K562 (cell line): ENCODE measurements around the gene EXOC7. TPM values are rescaled to one million over a fixed set of nuclear protein-coding genes. Genes with fewer than 3 reads are reported as not detected.

Experiments
- ARID4B ChIP-seq: sonication (generic); formaldehyde crosslinking; IDR thresholded peaks from 2 replicates; pipeline ENCODE4 v1.8.0; 2022; ENCODE audit warnings: mild to moderate bottlenecking, missing genetic modification reagents
- BDP1 ChIP-seq: IDR thresholded peaks from 3 replicates; pipeline ENCODE4 v1.6.1; 2011; ENCODE audit not compliant: insufficient read length, insufficient read depth
- C11orf30 ChIP-seq: fragments of 450-650 bp; IDR thresholded peaks from 2 replicates; pipeline ENCODE4 v1.6.1; 2016; ENCODE audit warnings: low read depth, mild to moderate bottlenecking
- CREM ChIP-seq: IDR thresholded peaks from 2 replicates; pipeline ENCODE4 v1.6.1; 2014; ENCODE audit warnings: antibody characterized with exemption, low read depth
- EWSR1 ChIP-seq: fragments of 450-650 bp; IDR thresholded peaks from 2 replicates; pipeline ENCODE4 v1.6.1; 2018; ENCODE audit warnings: borderline replicate concordance, mild to moderate bottlenecking, low read depth, moderate library complexity; ENCODE audit not compliant: partially characterized antibody
- FOSL1 ChIP-seq: fragments of 200-800 bp; sonication (Bioruptor generic); conservative IDR thresholded peaks from 2 replicates; pipeline ENCODE4 v1.6.1; 2016; ENCODE audit warnings: missing genetic modification characterization, missing compliant biosample characterization
- GTF2A2 ChIP-seq: IDR thresholded peaks from 2 replicates; pipeline ENCODE4 v1.6.1; 2016; ENCODE audit warnings: mild to moderate bottlenecking, missing genetic modification characterization, missing compliant biosample characterization
- HMBOX1 ChIP-seq: sonication (generic); IDR thresholded peaks from 2 replicates; pipeline ENCODE4 v1.6.1; 2016
- KLF16 ChIP-seq: IDR thresholded peaks from 2 replicates; pipeline ENCODE4 v1.6.1; 2016; ENCODE audit warnings: antibody characterized with exemption
- PYGO2 ChIP-seq: fragments of 450-650 bp; IDR thresholded peaks from 2 replicates; pipeline ENCODE4 v1.6.1; 2016; ENCODE audit warnings: mild to moderate bottlenecking, missing genetic modification characterization, moderate library complexity, missing compliant biosample characterization
- RUNX1 ChIP-seq: sonication (generic); IDR thresholded peaks from 2 replicates; pipeline ENCODE4 v1.6.1; 2016; ENCODE audit warnings: antibody characterized with exemption, low read depth
- SAFB2 ChIP-seq: fragments of 200-400 bp; formaldehyde crosslinking; IDR thresholded peaks from 2 replicates; pipeline ENCODE4 v1.6.1; 2018; ENCODE audit warnings: borderline replicate concordance, low read length, low read depth, moderate library complexity; ENCODE audit not compliant: severe bottlenecking
- SMARCE1 ChIP-seq: fragments of 450-650 bp; IDR thresholded peaks from 2 replicates; pipeline ENCODE4 v1.7.1; 2016; ENCODE audit warnings: mild to moderate bottlenecking
- SOX6 ChIP-seq: fragments of 450-650 bp; IDR thresholded peaks from 2 replicates; pipeline ENCODE4 v1.6.1; 2014; ENCODE audit warnings: mild to moderate bottlenecking
- ZNF507 ChIP-seq: conservative IDR thresholded peaks from 2 replicates; pipeline ENCODE4 v1.6.1; 2017; ENCODE audit warnings: missing genetic modification characterization, missing compliant biosample characterization
- ZNF717 ChIP-seq: fragments of 250-450 bp; sonication (Bioruptor Pico); IDR thresholded peaks from 2 replicates; pipeline ENCODE4 v1.5.0; 2021
- polyA plus RNA-seq, 8 experiments: library from polyadenylated mRNA; depleted of rRNA in 4 of 8; stranded (reverse) in 5 of 8; unstranded in 3 of 8; fragments of >200 nt; fragmentation: Nextera tagmentation in 2 of 8; fragmentation: Illumina TruSeq in 1 of 8; extraction: Ambion mirVana in 2 of 8; extraction: Trizol in 1 of 8; gene quantifications; 2 replicates each; pipeline versions ENCODE4 v1.2.1 to v1.2.3, GENCODE V29; 2011 to 2014; ENCODE audit warnings: inconsistent platforms in 1 of 8, missing spikeins in 1 of 8
- total RNA-seq, 7 experiments: library from RNA; depleted of rRNA in 6 of 7; stranded (reverse); fragments of >200 nt in 6 of 7; fragmentation: Illumina TruSeq in 2 of 7; extraction: Trizol in 2 of 7; gene quantifications; 2 replicates each; pipeline versions ENCODE4 v1.2.1 to v1.2.3, GENCODE V29; 2011 to 2021; ENCODE audit warnings: low replicate concordance in 1 of 7
- TF ChIP-seq, protein P1 (sequence below): fragments of 250-450 bp; sonication (Bioruptor Pico); IDR thresholded peaks from 2 replicates; pipeline ENCODE4 v1.8.0; 2022; ENCODE audit warnings: moderate library complexity, mild to moderate bottlenecking, inconsistent platforms
- TF ChIP-seq, protein P2 (sequence below): fragments of 250-450 bp; sonication (Bioruptor Pico); IDR thresholded peaks from 2 replicates; pipeline ENCODE4 v1.4.0; 2020; ENCODE audit warnings: mild to moderate bottlenecking, moderate library complexity, borderline replicate concordance

EXOC7 gene
- total and polyA plus RNA-seq, 9 of the 15 experiments (the other 6 are each of a cell fraction or from before 2014, with no cell fraction given): 18.6 to 57.0 (median 35.0) TPM

- TF ChIP-seq, protein P1, sequence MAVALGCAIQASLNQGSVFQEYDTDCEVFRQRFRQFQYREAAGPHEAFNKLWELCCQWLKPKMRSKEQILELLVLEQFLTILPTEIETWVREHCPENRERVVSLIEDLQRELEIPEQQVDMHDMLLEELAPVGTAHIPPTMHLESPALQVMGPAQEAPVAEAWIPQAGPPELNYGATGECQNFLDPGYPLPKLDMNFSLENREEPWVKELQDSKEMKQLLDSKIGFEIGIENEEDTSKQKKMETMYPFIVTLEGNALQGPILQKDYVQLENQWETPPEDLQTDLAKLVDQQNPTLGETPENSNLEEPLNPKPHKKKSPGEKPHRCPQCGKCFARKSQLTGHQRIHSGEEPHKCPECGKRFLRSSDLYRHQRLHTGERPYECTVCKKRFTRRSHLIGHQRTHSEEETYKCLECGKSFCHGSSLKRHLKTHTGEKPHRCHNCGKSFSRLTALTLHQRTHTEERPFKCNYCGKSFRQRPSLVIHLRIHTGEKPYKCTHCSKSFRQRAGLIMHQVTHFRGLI: no peak
- TF ChIP-seq ARID4B (CRISPR knock-in tag) (peak; percentile 88), BDP1 (no peak), KLF16 (no peak), GTF2A2 (tag) (no peak), SAFB2 (no peak), HMBOX1 (no peak), FOSL1 (no peak), C11orf30 (peak; percentile 60), ZNF507 (tag) (no peak), RUNX1 (no peak), ZNF717 (CRISPR knock-in tag) (no peak), PYGO2 (tag) (no peak), SMARCE1 (no peak), SOX6 (no peak), CREM (peak; percentile 48; the same call in 1 of the 2 replicates), EWSR1 (no peak)
- TF ChIP-seq, protein P2, sequence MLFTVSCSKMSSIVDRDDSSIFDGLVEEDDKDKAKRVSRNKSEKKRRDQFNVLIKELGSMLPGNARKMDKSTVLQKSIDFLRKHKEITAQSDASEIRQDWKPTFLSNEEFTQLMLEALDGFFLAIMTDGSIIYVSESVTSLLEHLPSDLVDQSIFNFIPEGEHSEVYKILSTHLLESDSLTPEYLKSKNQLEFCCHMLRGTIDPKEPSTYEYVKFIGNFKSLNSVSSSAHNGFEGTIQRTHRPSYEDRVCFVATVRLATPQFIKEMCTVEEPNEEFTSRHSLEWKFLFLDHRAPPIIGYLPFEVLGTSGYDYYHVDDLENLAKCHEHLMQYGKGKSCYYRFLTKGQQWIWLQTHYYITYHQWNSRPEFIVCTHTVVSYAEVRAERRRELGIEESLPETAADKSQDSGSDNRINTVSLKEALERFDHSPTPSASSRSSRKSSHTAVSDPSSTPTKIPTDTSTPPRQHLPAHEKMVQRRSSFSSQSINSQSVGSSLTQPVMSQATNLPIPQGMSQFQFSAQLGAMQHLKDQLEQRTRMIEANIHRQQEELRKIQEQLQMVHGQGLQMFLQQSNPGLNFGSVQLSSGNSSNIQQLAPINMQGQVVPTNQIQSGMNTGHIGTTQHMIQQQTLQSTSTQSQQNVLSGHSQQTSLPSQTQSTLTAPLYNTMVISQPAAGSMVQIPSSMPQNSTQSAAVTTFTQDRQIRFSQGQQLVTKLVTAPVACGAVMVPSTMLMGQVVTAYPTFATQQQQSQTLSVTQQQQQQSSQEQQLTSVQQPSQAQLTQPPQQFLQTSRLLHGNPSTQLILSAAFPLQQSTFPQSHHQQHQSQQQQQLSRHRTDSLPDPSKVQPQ (CRISPR knock-in tag): no peak
Observed at GRCh38 chr17:76103274-76104139, at the start of gene EXOC7 (continued).
